Measurements from ENCODE around the gene HAPLN2.

The HAPLN2 gene

DNA sequence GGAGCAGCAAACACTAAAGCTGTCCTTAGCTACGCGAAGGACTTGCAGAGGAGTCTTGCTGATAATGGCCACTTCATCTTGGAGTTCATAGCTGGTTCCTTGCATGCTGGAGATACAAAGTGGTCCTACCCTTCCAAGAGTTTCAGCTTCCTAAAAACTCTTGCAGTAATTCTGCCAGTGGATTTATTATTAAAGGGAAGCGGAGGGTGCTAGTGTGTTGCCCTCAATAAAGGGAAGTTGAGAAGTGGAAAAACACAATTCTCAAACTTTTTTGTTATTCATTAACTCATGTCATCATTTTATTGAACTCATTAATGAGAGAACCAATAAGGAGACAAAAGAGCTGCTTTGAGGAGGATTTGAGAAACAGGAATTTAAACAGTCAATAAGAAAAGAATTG is 6.5 kb upstream of the HAPLN2 start:
- Histone ChIP-seq H4K8ac (ENCODE audit: low read depth, low read length) (no peak overlapping the region), H4K91ac (ENCODE audit: low read depth, low read length) (no peak overlapping the region), H2BK12ac (ENCODE audit: low read length) (no peak overlapping the region), H2BK5ac (ENCODE audit: low read depth, low read length, poor library complexity) (no peak overlapping the region), H2AK5ac (ENCODE audit: low read length) (no peak overlapping the region), H3K9ac (ENCODE audit: low read length) (no peak overlapping the region), H3K27me3 (ENCODE audit: insufficient read depth, low read length) (no peaks in the 10 kb centered on the region), H3K79me2 (ENCODE audit: control insufficient read depth, insufficient read depth, low read length, poor library complexity) (no peaks in the 10 kb centered on the region), H3K4me3 (ENCODE audit: low read depth, low read length) (no peak overlapping the region), H3K4ac (ENCODE audit: low read depth, low read length) (no peak overlapping the region), H3K18ac (ENCODE audit: low read length) (no peak overlapping the region), H3K14ac (ENCODE audit: low read length) (no peak overlapping the region), H2AFZ (ENCODE audit: insufficient read depth, low read length, poor library complexity) (no peak overlapping the region), H4K12ac (ENCODE audit: low read depth, low read length) (no peak overlapping the region), H3K27ac (ENCODE audit: low read depth, low read length) (no peak overlapping the region), H3K23ac (ENCODE audit: low read length) (no peak overlapping the region), H3K9me3 (ENCODE audit: insufficient read depth, low read depth, low read length) (peaks cover 2% of the 10 kb centered on the region), H3K4me1 (ENCODE audit: control insufficient read depth in 1 of 2, insufficient read depth in 2 of 2, low read length in 2 of 2) (no peaks in the 10 kb centered on the region), H3K4me2 (ENCODE audit: low read length) (no peak overlapping the region), H2BK120ac (ENCODE audit: insufficient read depth, low read length, poor library complexity) (no peak overlapping the region), H3K36me3 (ENCODE audit: control insufficient read depth in 1 of 2, insufficient read depth in 2 of 2, low read length in 2 of 2) (no peaks in the 10 kb centered on the region), H3K79me1 (ENCODE audit: low read length) (no peaks in the 10 kb centered on the region)
- DNase-seq: no peak
- WGBS (ENCODE audit: extremely low coverage, insufficient coverage, insufficient read length): no CpG with 5 or more reads among the region's 3 CpGs

DNA sequence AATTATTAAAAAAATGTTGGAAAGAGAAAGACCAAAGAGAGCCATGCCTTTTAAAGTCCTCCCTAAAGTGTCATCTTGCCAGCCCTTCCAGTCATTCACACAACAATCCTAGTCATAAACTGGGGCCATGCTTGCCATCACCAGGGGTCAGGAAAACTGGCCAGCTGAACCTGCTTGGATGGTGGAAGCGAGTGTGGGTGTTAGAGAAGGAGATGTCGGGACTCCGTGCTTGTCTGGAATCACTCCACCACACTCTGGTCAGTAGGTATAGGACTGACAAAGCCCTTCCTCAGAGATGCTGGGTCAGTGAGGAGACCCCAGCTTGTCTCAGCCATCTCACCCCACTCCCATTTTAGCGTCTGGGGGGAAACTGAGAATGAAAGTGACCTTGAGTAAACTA is 3.3 kb upstream of the HAPLN2 start:
- no peaks in the 10 kb centered on the region for H3K27me3 ChIP-seq (ENCODE audit: insufficient read depth, low read length)
- H2BK5ac ChIP-seq (ENCODE audit: low read depth, low read length, poor library complexity): no peak overlapping the region
- H3K23ac ChIP-seq (ENCODE audit: low read length): no peak overlapping the region
- no peaks in the 10 kb centered on the region for H3K4me1 ChIP-seq (ENCODE audit: control insufficient read depth in 1 of 2, insufficient read depth in 2 of 2, low read length in 2 of 2)
- H3K18ac ChIP-seq (ENCODE audit: low read length): no peak overlapping the region
- H3K4ac ChIP-seq (ENCODE audit: low read depth, low read length): no peak overlapping the region
- no peak overlapping the region for H3K27ac ChIP-seq (ENCODE audit: low read depth, low read length)
- H3K4me3 ChIP-seq (ENCODE audit: low read depth, low read length): no peak overlapping the region
- H2BK12ac ChIP-seq (ENCODE audit: low read length): no peak overlapping the region
- no peak overlapping the region for H2AK5ac ChIP-seq (ENCODE audit: low read length)
- no peaks in the 10 kb centered on the region for H3K79me1 ChIP-seq (ENCODE audit: low read length)
- H3K14ac ChIP-seq (ENCODE audit: low read length): no peak overlapping the region
- no peaks in the 10 kb centered on the region for H3K9me3 ChIP-seq (ENCODE audit: insufficient read depth, low read depth, low read length)
- no peak overlapping the region for H4K12ac ChIP-seq (ENCODE audit: low read depth, low read length)
- no CpG with 5 or more reads among the region's 4 CpGs for WGBS (ENCODE audit: extremely low coverage, insufficient coverage, insufficient read length)
- no peak overlapping the region for H3K9ac ChIP-seq (ENCODE audit: low read length)
- H2AFZ ChIP-seq (ENCODE audit: insufficient read depth, low read length, poor library complexity): no peak overlapping the region
- H2BK120ac ChIP-seq (ENCODE audit: insufficient read depth, low read length, poor library complexity): no peak overlapping the region
- no peak overlapping the region for H3K4me2 ChIP-seq (ENCODE audit: low read length)
- no peak for DNase-seq
- H4K8ac ChIP-seq (ENCODE audit: low read depth, low read length): no peak overlapping the region
- no peak overlapping the region for H4K91ac ChIP-seq (ENCODE audit: low read depth, low read length)
- no peaks in the 10 kb centered on the region for H3K36me3 ChIP-seq (ENCODE audit: control insufficient read depth in 1 of 2, insufficient read depth in 2 of 2, low read length in 2 of 2)
- H3K79me2 ChIP-seq (ENCODE audit: control insufficient read depth, insufficient read depth, low read length, poor library complexity): no peaks in the 10 kb centered on the region

DNA sequence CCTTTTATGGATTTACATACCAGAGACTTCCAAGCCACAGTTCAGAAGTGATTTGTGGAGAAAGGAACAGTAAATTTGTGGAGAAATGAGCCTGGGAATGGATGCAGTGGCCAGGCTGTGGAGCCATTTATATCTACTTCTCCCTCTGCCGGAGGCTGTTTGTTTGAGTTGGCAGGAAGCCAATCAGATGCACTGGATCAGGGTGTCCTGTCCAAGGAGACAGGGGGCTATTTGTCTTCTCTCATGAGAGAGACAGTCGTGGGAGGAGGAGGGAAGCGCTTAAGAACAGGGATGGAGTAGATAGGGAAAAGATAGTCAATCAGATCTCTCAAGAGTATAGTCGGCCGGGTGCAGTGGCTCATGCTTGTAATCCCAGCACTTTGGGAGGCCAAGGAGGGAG is 2.8 kb upstream of the HAPLN2 start:
- no peak overlapping the region for H2AFZ ChIP-seq (ENCODE audit: insufficient read depth, low read length, poor library complexity)
- H3K9ac ChIP-seq (ENCODE audit: low read length): no peak overlapping the region
- H2AK5ac ChIP-seq (ENCODE audit: low read length): no peak overlapping the region
- H3K36me3 ChIP-seq (ENCODE audit: control insufficient read depth in 1 of 2, insufficient read depth in 2 of 2, low read length in 2 of 2): no peaks in the 10 kb centered on the region
- H3K18ac ChIP-seq (ENCODE audit: low read length): no peak overlapping the region
- no peak overlapping the region for H2BK12ac ChIP-seq (ENCODE audit: low read length)
- H3K27ac ChIP-seq (ENCODE audit: low read depth, low read length): no peak overlapping the region
- H3K79me1 ChIP-seq (ENCODE audit: low read length): no peaks in the 10 kb centered on the region
- no CpG with 5 or more reads among the region's 5 CpGs for WGBS (ENCODE audit: extremely low coverage, insufficient coverage, insufficient read length)
- H3K9me3 ChIP-seq (ENCODE audit: insufficient read depth, low read depth, low read length): no peaks in the 10 kb centered on the region
- no peak overlapping the region for H4K91ac ChIP-seq (ENCODE audit: low read depth, low read length)
- H3K79me2 ChIP-seq (ENCODE audit: control insufficient read depth, insufficient read depth, low read length, poor library complexity): no peaks in the 10 kb centered on the region
- no peak overlapping the region for H2BK5ac ChIP-seq (ENCODE audit: low read depth, low read length, poor library complexity)
- DNase-seq: no peak
- H3K4ac ChIP-seq (ENCODE audit: low read depth, low read length): no peak overlapping the region
- no peak overlapping the region for H4K12ac ChIP-seq (ENCODE audit: low read depth, low read length)
- H4K8ac ChIP-seq (ENCODE audit: low read depth, low read length): no peak overlapping the region
- no peak overlapping the region for H3K4me2 ChIP-seq (ENCODE audit: low read length)
- no peak overlapping the region for H3K23ac ChIP-seq (ENCODE audit: low read length)
- H3K14ac ChIP-seq (ENCODE audit: low read length): no peak overlapping the region
- H3K27me3 ChIP-seq (ENCODE audit: insufficient read depth, low read length): no peaks in the 10 kb centered on the region
- no peak overlapping the region for H2BK120ac ChIP-seq (ENCODE audit: insufficient read depth, low read length, poor library complexity)
- no peak overlapping the region for H3K4me3 ChIP-seq (ENCODE audit: low read depth, low read length)
- H3K4me1 ChIP-seq (ENCODE audit: control insufficient read depth in 1 of 2, insufficient read depth in 2 of 2, low read length in 2 of 2): no peaks in the 10 kb centered on the region

DNA sequence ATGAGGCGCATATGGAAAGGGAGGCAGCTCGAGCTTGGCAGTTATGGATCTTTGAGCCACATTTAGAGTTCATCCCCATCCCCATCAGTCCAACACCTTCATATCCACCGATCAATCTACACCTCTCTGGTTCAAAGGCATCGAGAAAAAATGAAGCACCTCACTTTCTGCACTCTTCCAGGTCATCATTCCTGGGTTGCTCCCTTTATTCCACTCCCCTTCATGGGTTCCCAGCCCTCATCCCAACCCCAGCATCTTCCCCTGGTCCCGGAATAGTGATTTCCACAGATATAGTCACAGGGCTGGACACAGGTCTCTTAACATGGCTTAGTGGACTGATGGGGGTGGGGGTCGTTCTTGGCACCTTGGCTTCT is 354 bp downstream of the HAPLN2 start:
- H3K4me3 ChIP-seq (ENCODE audit: low read depth, low read length): no peak overlapping the region

More for the DNA sequence above, 354 bp downstream of the HAPLN2 start:
- no peaks in the 10 kb centered on the region for H3K36me3 ChIP-seq (ENCODE audit: control insufficient read depth in 1 of 2, insufficient read depth in 2 of 2, low read length in 2 of 2)
- H2BK120ac ChIP-seq (ENCODE audit: insufficient read depth, low read length, poor library complexity): no peak overlapping the region
- H2BK12ac ChIP-seq (ENCODE audit: low read length): no peak overlapping the region
- no peak overlapping the region for H2AK5ac ChIP-seq (ENCODE audit: low read length)
- no peak for DNase-seq
- no peaks in the 10 kb centered on the region for H3K79me2 ChIP-seq (ENCODE audit: control insufficient read depth, insufficient read depth, low read length, poor library complexity)
- H3K18ac ChIP-seq (ENCODE audit: low read length): no peak overlapping the region
- H3K14ac ChIP-seq (ENCODE audit: low read length): no peak overlapping the region
- no peak overlapping the region for H3K23ac ChIP-seq (ENCODE audit: low read length)
- no peak overlapping the region for H3K27ac ChIP-seq (ENCODE audit: low read depth, low read length)
- H3K79me1 ChIP-seq (ENCODE audit: low read length): no peaks in the 10 kb centered on the region
- no peak overlapping the region for H4K12ac ChIP-seq (ENCODE audit: low read depth, low read length)
- H2BK5ac ChIP-seq (ENCODE audit: low read depth, low read length, poor library complexity): no peak overlapping the region
- peaks cover 18% of the 10 kb centered on the region for H3K27me3 ChIP-seq (ENCODE audit: insufficient read depth, low read length)
- no peak overlapping the region for H4K91ac ChIP-seq (ENCODE audit: low read depth, low read length)
- no peak overlapping the region for H4K8ac ChIP-seq (ENCODE audit: low read depth, low read length)
- WGBS (ENCODE audit: extremely low coverage, insufficient coverage, insufficient read length): no CpG with 5 or more reads among the region's 6 CpGs
- H3K4ac ChIP-seq (ENCODE audit: low read depth, low read length): no peak overlapping the region
- no peak overlapping the region for H2AFZ ChIP-seq (ENCODE audit: insufficient read depth, low read length, poor library complexity)
- H3K9me3 ChIP-seq (ENCODE audit: insufficient read depth, low read depth, low read length): peaks cover 2% of the 10 kb centered on the region
- no peaks in the 10 kb centered on the region for H3K4me1 ChIP-seq (ENCODE audit: control insufficient read depth in 1 of 2, insufficient read depth in 2 of 2, low read length in 2 of 2)
- no peak overlapping the region for H3K9ac ChIP-seq (ENCODE audit: low read length)
- H3K4me2 ChIP-seq (ENCODE audit: low read length): no peak overlapping the region
